ENCODE results near the gene AEBP2.
"Not testable (repeated sequence)": the region's sequence is repeated elsewhere in the genome, so short reads cannot be mapped to it uniquely, and the experiment has no call there.

The AEBP2 gene

GRCh38 chr12:19539836-19540235 lies 100.5 kb downstream of the AEBP2 start:
- H3K27ac ChIP-seq: no peak overlapping the region
- DNase-seq (ENCODE audit: low read depth, low spot score): no peak
- H3K36me3 ChIP-seq (ENCODE audit: insufficient read depth, low read length): no peaks in the 10 kb centered on the region
- TF ChIP-seq FOXP2 (optimal IDR thresholded peaks at IDR 0.05; ENCODE audit: control extremely low read depth, extremely low read length, insufficient read depth) (no peak), EZH2 (IDR thresholded peaks at IDR 0.05) (no peak), POLR2AphosphoS5 (IDR thresholded peaks at IDR 0.05; ENCODE audit: borderline replicate concordance, low read depth, low read length) (no peak)
- H3K9me3 ChIP-seq (ENCODE audit: low read depth, low read length): 0 out of 2 replicates have a peak, but pooled peaks cover 9% of the 10 kb centered on the region
- no peak overlapping the region for H3K9ac ChIP-seq (ENCODE audit: insufficient read length)
- no peak overlapping the region for H3K4me3 ChIP-seq

GRCh38 chr12:19542606-19543005 lies 103.3 kb downstream of the AEBP2 start:
- H3K27ac ChIP-seq: no peak overlapping the region
- H3K4me3 ChIP-seq: no peak overlapping the region
- H3K36me3 ChIP-seq (ENCODE audit: insufficient read depth, low read length): no peaks in the 10 kb centered on the region
- TF ChIP-seq EZH2 (IDR thresholded peaks at IDR 0.05) (no peak), POLR2AphosphoS5 (IDR thresholded peaks at IDR 0.05; ENCODE audit: borderline replicate concordance, low read depth, low read length) (no peak), FOXP2 (optimal IDR thresholded peaks at IDR 0.05; ENCODE audit: control extremely low read depth, extremely low read length, insufficient read depth) (no peak)
- no peak for DNase-seq (ENCODE audit: low read depth, low spot score)
- H3K9me3 ChIP-seq (ENCODE audit: low read depth, low read length): no peaks in the 10 kb centered on the region
- no peak overlapping the region for H3K9ac ChIP-seq (ENCODE audit: insufficient read length)

GRCh38 chr12:19544353-19544752 lies 105.1 kb downstream of the AEBP2 start:
- TF ChIP-seq POLR2AphosphoS5 (IDR thresholded peaks at IDR 0.05; ENCODE audit: borderline replicate concordance, low read depth, low read length) (no peak), EZH2 (IDR thresholded peaks at IDR 0.05) (no peak), FOXP2 (optimal IDR thresholded peaks at IDR 0.05; ENCODE audit: control extremely low read depth, extremely low read length, insufficient read depth) (no peak)
- Histone ChIP-seq H3K9me3 (ENCODE audit: low read depth, low read length) (no peaks in the 10 kb centered on the region), H3K4me3 (no peak overlapping the region), H3K9ac (ENCODE audit: insufficient read length) (no peak overlapping the region), H3K36me3 (ENCODE audit: insufficient read depth, low read length) (no peaks in the 10 kb centered on the region), H3K27ac (no peak overlapping the region)
- DNase-seq (ENCODE audit: low read depth, low spot score): no peak

- no peak for DNase-seq (ENCODE audit: low read depth, low spot score)
- H3K9me3 ChIP-seq (ENCODE audit: low read depth, low read length): no peaks in the 10 kb centered on the region
- TF ChIP-seq FOXP2 (optimal IDR thresholded peaks at IDR 0.05; ENCODE audit: control extremely low read depth, extremely low read length, insufficient read depth): no peak
- TF ChIP-seq EZH2 (IDR thresholded peaks at IDR 0.05): no peak
- no peak for TF ChIP-seq POLR2AphosphoS5 (IDR thresholded peaks at IDR 0.05; ENCODE audit: borderline replicate concordance, low read depth, low read length)
- no peak overlapping the region for H3K9ac ChIP-seq (ENCODE audit: insufficient read length)
- no peak overlapping the region for H3K4me3 ChIP-seq
- no peaks in the 10 kb centered on the region for H3K36me3 ChIP-seq (ENCODE audit: insufficient read depth, low read length)
- no peak overlapping the region for H3K27ac ChIP-seq
Observed at GRCh38 chr12:19545301-19545700, 106.0 kb downstream of the AEBP2 start.

- peak overlapping the region; percentile 54 for H3K4me3 ChIP-seq
- TF ChIP-seq EZH2 (IDR thresholded peaks at IDR 0.05) (no peak), POLR2AphosphoS5 (IDR thresholded peaks at IDR 0.05; ENCODE audit: borderline replicate concordance, low read depth, low read length) (no peak), FOXP2 (optimal IDR thresholded peaks at IDR 0.05; ENCODE audit: control extremely low read depth, extremely low read length, insufficient read depth) (no peak)
- peak overlapping the region; percentile 21 for H3K9ac ChIP-seq (ENCODE audit: insufficient read length)
- H3K9me3 ChIP-seq (ENCODE audit: low read depth, low read length): no peaks in the 10 kb centered on the region
- DNase-seq (ENCODE audit: low read depth, low spot score): no peak
- no peaks in the 10 kb centered on the region for H3K36me3 ChIP-seq (ENCODE audit: insufficient read depth, low read length)
- peak overlapping the region; percentile 87 for H3K27ac ChIP-seq
Observed at GRCh38 chr12:19546027-19546426, 106.7 kb downstream of the AEBP2 start.

- peak; percentile 47 for DNase-seq (ENCODE audit: low read depth, low spot score)
- no peak for TF ChIP-seq POLR2AphosphoS5 (IDR thresholded peaks at IDR 0.05; ENCODE audit: borderline replicate concordance, low read depth, low read length)
- TF ChIP-seq EZH2 (IDR thresholded peaks at IDR 0.05): no peak
- TF ChIP-seq FOXP2 (optimal IDR thresholded peaks at IDR 0.05; ENCODE audit: control extremely low read depth, extremely low read length, insufficient read depth): no peak
- Histone ChIP-seq H3K9me3 (ENCODE audit: low read depth, low read length) (no peaks in the 10 kb centered on the region), H3K9ac (ENCODE audit: insufficient read length) (peak overlapping the region; percentile 21), H3K27ac (peak overlapping the region; percentile 87), H3K4me3 (peak overlapping the region; percentile 54), H3K36me3 (ENCODE audit: insufficient read depth, low read length) (no peaks in the 10 kb centered on the region)
Observed at GRCh38 chr12:19546611-19547162, 107.4 kb downstream of the AEBP2 start.

- H3K9ac ChIP-seq (ENCODE audit: insufficient read length): peak overlapping the region; percentile 21
- peak overlapping the region; percentile 87 for H3K27ac ChIP-seq
- H3K9me3 ChIP-seq (ENCODE audit: low read depth, low read length): no peaks in the 10 kb centered on the region
- no peak for DNase-seq (ENCODE audit: low read depth, low spot score)
- H3K36me3 ChIP-seq (ENCODE audit: insufficient read depth, low read length): no peaks in the 10 kb centered on the region
- no peak for TF ChIP-seq EZH2 (IDR thresholded peaks at IDR 0.05)
- TF ChIP-seq FOXP2 (optimal IDR thresholded peaks at IDR 0.05; ENCODE audit: control extremely low read depth, extremely low read length, insufficient read depth): no peak
- no peak for TF ChIP-seq POLR2AphosphoS5 (IDR thresholded peaks at IDR 0.05; ENCODE audit: borderline replicate concordance, low read depth, low read length)
- H3K4me3 ChIP-seq: no peak overlapping the region
Observed at GRCh38 chr12:19547271-19547671, 108.0 kb downstream of the AEBP2 start.

- Histone ChIP-seq H3K36me3 (ENCODE audit: insufficient read depth, low read length) (no peaks in the 10 kb centered on the region), H3K27ac (no peak overlapping the region), H3K9ac (ENCODE audit: insufficient read length) (no peak overlapping the region), H3K9me3 (ENCODE audit: low read depth, low read length) (no peaks in the 10 kb centered on the region), H3K4me3 (no peak overlapping the region)
- TF ChIP-seq POLR2AphosphoS5 (IDR thresholded peaks at IDR 0.05; ENCODE audit: borderline replicate concordance, low read depth, low read length) (no peak), EZH2 (IDR thresholded peaks at IDR 0.05) (no peak), FOXP2 (optimal IDR thresholded peaks at IDR 0.05; ENCODE audit: control extremely low read depth, extremely low read length, insufficient read depth) (no peak)
- no peak for DNase-seq (ENCODE audit: low read depth, low spot score)
Observed at GRCh38 chr12:19548834-19549233, 109.5 kb downstream of the AEBP2 start.

GRCh38 chr12:19550626-19551025 lies 111.3 kb downstream of the AEBP2 start:
- Histone ChIP-seq H3K4me3 (no peak overlapping the region), H3K27ac (no peak overlapping the region), H3K9ac (ENCODE audit: insufficient read length) (no peak overlapping the region), H3K36me3 (ENCODE audit: insufficient read depth, low read length) (no peaks in the 10 kb centered on the region), H3K9me3 (ENCODE audit: low read depth, low read length) (no peaks in the 10 kb centered on the region)
- no peak for DNase-seq (ENCODE audit: low read depth, low spot score)
- TF ChIP-seq POLR2AphosphoS5 (IDR thresholded peaks at IDR 0.05; ENCODE audit: borderline replicate concordance, low read depth, low read length): no peak
- no peak for TF ChIP-seq EZH2 (IDR thresholded peaks at IDR 0.05)
- TF ChIP-seq FOXP2 (optimal IDR thresholded peaks at IDR 0.05; ENCODE audit: control extremely low read depth, extremely low read length, insufficient read depth): no peak

GRCh38 chr12:19552441-19553097 lies 113.3 kb downstream of the AEBP2 start:
- H3K36me3 ChIP-seq (ENCODE audit: insufficient read depth, low read length); H3K4me3 ChIP-seq; DNase-seq (ENCODE audit: low read depth, low spot score); H3K9me3 ChIP-seq (ENCODE audit: low read depth, low read length); H3K9ac ChIP-seq (ENCODE audit: insufficient read length): not testable (repeated sequence)
- H3K27ac ChIP-seq: 0 out of 2 replicates have a peak overlapping the region, but pooled peaks have one; percentile 34
